ENCODE measurements around the gene CTSA. TPM values are rescaled to one million over a fixed set of nuclear protein-coding genes. Genes with fewer than 3 reads are reported as not detected.
A peak's percentile ranks its signal among the peaks of the same experiment; 100 is the strongest.

The CTSA gene
- total and polyA plus RNA-seq, 9 of the 15 experiments (the other 6 are each of a cell fraction or from before 2014, with no cell fraction given) = 8.8 to 61.7 (median 28.3) TPM

DNA sequence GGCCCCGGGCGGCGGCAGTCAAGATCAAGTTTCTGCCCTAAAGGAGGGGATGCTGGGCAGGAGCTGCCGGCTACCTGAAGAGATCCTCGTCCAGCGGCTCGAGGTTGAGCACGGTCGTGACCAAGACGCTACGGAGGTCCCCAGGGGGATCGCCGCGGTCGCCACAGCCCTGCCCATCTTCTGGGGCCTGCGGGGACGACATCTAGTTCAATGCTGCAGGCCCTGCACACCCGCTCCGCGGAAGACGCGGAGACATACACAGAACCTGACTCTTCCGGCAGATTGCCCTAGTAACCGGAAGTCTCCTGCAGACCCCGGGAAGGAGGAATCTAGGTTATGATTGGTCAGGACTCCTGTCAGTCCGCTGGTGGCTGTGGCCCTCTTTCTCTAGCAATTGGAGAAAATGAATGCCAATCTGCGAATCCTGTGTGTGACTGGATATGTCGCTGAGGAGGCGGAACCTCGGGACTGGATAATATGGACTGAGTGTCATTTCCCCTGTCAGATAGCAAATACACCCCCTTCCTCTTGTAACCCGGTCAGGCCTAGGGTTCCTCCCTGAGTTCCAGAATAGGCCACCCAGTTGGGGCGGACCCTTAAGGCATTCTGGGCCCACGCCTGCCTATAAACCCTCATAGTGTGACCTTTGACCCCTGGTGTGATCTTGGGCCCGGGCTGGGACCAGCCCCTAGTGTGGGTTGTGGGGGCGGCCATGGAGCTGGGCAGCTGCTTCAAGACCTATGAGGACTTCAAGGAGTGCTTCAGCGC, 33.8 kb upstream of the CTSA start, which contains the start of the genes ACOT8 and ZSWIM3 (continued):
- TF ChIP-seq MAFG (tag; conservative IDR thresholded peaks at IDR 0.05) (no peak), ASH1L (IDR thresholded peaks at IDR 0.05; ENCODE audit: borderline replicate concordance, low read depth, partially characterized antibody) (peak; percentile 99), RBBP5 (IDR thresholded peaks at IDR 0.05; ENCODE audit: borderline replicate concordance, insufficient read depth, low read length, poor library complexity, severe bottlenecking) (peak; percentile 90), ZNF121 (CRISPR knock-in tag; conservative IDR thresholded peaks at IDR 0.05) (no peak), GABPB1 (CRISPR knock-in tag; IDR thresholded peaks at IDR 0.05) (peak; percentile 97), NFIX (CRISPR knock-in tag; IDR thresholded peaks at IDR 0.05; ENCODE audit: low read depth) (no peak), JUN (IDR thresholded peaks at IDR 0.05; ENCODE audit: borderline replicate concordance, low read depth, low read length) (no peak), JUN (CRISPR knock-in tag; IDR thresholded peaks at IDR 0.05; ENCODE audit: borderline replicate concordance) (no peak), ZNF586 (CRISPR knock-in tag; conservative IDR thresholded peaks at IDR 0.05) (no peak), KLF13 (tag; IDR thresholded peaks at IDR 0.05; ENCODE audit: borderline replicate concordance, low read depth) (0 out of 2 replicates have a peak, but pooled peaks have one; percentile 48), RUNX1 (IDR thresholded peaks at IDR 0.05; ENCODE audit: low read depth) (no peak), ZNF263 (CRISPR knock-in tag; IDR thresholded peaks at IDR 0.05; ENCODE audit: borderline replicate concordance) (no peak; the same call in 1 of the 2 replicates), RBM39 (optimal IDR thresholded peaks at IDR 0.05; ENCODE audit: low read depth, low read length) (no peak)
- TF ChIP-seq, protein P1, sequence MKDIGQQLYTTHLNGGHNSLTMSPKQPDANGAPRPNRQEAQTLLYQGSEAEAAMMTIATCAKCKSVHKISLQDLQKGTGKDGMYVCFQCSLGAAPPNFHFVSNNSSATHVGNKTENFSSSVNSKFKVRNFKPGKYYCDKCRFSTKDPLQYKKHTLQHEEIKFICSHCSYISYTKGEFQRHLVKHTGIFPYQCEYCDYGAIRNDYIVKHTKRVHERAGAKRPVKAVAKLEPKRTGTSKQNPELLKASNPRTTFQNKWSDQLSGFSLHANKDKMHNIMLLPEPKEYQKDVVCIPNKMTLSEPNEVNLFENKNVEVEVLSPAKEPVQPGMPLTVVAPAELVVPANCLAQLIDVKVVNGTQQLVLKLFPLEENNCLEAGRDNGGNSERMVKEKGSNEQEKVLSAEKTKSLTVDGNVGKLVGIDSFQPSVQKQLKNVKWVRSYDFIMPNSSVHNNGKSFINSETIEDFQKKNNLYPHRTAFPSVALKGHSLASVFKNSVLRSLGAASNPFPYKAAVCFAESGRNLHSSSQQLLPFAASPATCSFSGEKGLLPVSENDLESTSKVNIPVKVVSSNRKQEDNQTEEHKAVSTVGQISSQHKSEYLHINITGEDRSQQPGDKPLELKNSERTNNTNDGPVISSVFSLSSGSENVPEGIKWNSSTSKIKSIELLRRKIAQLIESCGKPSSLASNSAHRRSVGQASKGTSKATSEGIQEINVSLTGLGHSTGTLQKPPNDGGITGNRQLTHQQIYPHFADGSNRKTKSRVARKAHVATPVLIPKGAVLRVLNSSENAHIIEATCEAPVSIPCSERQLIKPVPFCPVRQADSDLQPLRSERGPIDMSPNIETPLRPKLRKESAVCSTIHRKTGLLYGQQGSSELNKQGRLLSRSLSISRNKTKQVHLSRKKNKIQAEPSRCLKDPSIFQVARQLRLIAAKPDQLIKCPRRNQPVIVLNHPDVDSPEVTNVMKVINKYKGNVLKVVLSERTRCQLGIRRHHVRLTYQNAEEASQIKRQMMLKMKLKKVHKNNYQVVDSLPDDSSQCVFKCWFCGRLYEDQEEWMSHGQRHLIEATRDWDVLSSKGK (CRISPR knock-in tag; IDR thresholded peaks at IDR 0.05) = no peak
- TF ChIP-seq, protein P2, sequence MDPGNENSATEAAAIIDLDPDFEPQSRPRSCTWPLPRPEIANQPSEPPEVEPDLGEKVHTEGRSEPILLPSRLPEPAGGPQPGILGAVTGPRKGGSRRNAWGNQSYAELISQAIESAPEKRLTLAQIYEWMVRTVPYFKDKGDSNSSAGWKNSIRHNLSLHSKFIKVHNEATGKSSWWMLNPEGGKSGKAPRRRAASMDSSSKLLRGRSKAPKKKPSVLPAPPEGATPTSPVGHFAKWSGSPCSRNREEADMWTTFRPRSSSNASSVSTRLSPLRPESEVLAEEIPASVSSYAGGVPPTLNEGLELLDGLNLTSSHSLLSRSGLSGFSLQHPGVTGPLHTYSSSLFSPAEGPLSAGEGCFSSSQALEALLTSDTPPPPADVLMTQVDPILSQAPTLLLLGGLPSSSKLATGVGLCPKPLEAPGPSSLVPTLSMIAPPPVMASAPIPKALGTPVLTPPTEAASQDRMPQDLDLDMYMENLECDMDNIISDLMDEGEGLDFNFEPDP (CRISPR knock-in tag; IDR thresholded peaks at IDR 0.05) = no peak
- TF ChIP-seq, protein P3, sequence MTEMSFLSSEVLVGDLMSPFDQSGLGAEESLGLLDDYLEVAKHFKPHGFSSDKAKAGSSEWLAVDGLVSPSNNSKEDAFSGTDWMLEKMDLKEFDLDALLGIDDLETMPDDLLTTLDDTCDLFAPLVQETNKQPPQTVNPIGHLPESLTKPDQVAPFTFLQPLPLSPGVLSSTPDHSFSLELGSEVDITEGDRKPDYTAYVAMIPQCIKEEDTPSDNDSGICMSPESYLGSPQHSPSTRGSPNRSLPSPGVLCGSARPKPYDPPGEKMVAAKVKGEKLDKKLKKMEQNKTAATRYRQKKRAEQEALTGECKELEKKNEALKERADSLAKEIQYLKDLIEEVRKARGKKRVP (CRISPR knock-in tag; IDR thresholded peaks at IDR 0.05) = 0 out of 2 replicates have a peak, but pooled peaks have one; percentile 25
- TF ChIP-seq, protein P4, sequence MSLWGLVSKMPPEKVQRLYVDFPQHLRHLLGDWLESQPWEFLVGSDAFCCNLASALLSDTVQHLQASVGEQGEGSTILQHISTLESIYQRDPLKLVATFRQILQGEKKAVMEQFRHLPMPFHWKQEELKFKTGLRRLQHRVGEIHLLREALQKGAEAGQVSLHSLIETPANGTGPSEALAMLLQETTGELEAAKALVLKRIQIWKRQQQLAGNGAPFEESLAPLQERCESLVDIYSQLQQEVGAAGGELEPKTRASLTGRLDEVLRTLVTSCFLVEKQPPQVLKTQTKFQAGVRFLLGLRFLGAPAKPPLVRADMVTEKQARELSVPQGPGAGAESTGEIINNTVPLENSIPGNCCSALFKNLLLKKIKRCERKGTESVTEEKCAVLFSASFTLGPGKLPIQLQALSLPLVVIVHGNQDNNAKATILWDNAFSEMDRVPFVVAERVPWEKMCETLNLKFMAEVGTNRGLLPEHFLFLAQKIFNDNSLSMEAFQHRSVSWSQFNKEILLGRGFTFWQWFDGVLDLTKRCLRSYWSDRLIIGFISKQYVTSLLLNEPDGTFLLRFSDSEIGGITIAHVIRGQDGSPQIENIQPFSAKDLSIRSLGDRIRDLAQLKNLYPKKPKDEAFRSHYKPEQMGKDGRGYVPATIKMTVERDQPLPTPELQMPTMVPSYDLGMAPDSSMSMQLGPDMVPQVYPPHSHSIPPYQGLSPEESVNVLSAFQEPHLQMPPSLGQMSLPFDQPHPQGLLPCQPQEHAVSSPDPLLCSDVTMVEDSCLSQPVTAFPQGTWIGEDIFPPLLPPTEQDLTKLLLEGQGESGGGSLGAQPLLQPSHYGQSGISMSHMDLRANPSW (CRISPR knock-in tag; IDR thresholded peaks at IDR 0.05) = no peak

Data from K562 (cell line).